K562 (cell line): ENCODE data around the gene MBNL1. TPM values are rescaled to one million over a fixed set of nuclear protein-coding genes. Genes with fewer than 3 reads are reported as not detected.
A peak's percentile ranks its signal among the peaks of the same experiment; 100 is the strongest.

ENCODE experiments used
- ATAC-seq: fragments of 200-7000 bp; cut with Tn5 transposase; 3 replicates; pipeline ENCODE4 v1.9.1; 2020; ENCODE audit warnings: moderate library complexity
- BruUV-seq: library from RNA; stranded (reverse); fragments of 400-500 nt; replicated peaks from 2 replicates; lab custom pipeline; 2021; lab: Mats Ljungman, UMichigan
- CTCF ChIA-PET: fragments of 300-600 bp; formaldehyde crosslinking; extraction: SDS; loops from one replicate; lab custom pipeline; 2021; ENCODE audit warnings: low intra/inter-chr PET ratio; lab: Yijun Ruan, JAX
- POLR2A ChIA-PET: fragments of 300-600, 350-650 bp; sonication (Branson Sonifier 250); formaldehyde crosslinking; extraction: SDS; loops from one replicate; lab custom pipeline; 2021; ENCODE audit warnings: antibody characterized with exemption, inconsistent platforms; lab: Yijun Ruan, JAX
- DNase-seq, 4 experiments: peaks; one replicate each; pipeline versions ENCODE4 v3.0.0 to v3.0.0-alpha.2; 2011 to 2018; ENCODE audit warnings: low spot score in 3 of 4, mixed read lengths in 3 of 4; ENCODE audit errors: extremely low read depth in 1 of 4
- FAIRE-seq: peaks from 2 replicates; lab custom pipeline; 2011; peaks lifted over from hg19 to GRCh38; lab: Jason Lieb, UNC
- H2AFZ ChIP-seq: 2 replicates; pipeline ENCODE4 v1.6.0; 2011; ENCODE audit warnings: low read depth, low read length, control low read depth, inconsistent platforms
- H3K27ac ChIP-seq: fragments of 200-600 bp; 3 replicates; pipeline ENCODE4 v1.8.0; 2011; ENCODE audit warnings: low read depth, mild to moderate bottlenecking, control low read depth, inconsistent platforms, low read length, moderate library complexity, mixed read lengths; ENCODE audit errors: extremely low read depth
- H3K27me3 ChIP-seq, 2 experiments: fragments of 300-600 bp in 1 of 2; 2 replicates in 1 of 2; 3 replicates in 1 of 2; pipeline versions ENCODE4 v1.6.0 to v1.8.0; 2011; ENCODE audit warnings: inconsistent platforms in 2 of 2, low read length in 2 of 2, mild to moderate bottlenecking in 1 of 2, mixed read lengths in 1 of 2, moderate library complexity in 1 of 2; ENCODE audit not compliant: control insufficient read depth in 2 of 2, insufficient read depth in 2 of 2
- H3K36me3 ChIP-seq: fragments of 300-600 bp; 3 replicates; pipeline ENCODE4 v1.8.0; 2011; ENCODE audit warnings: mild to moderate bottlenecking, low read length, inconsistent platforms; ENCODE audit not compliant: control insufficient read depth, insufficient read depth
- H3K4me1 ChIP-seq, 2 experiments: fragments of 200-600 bp in 1 of 2; replicated peaks in 1 of 2; 2 replicates in 1 of 2; 3 replicates in 1 of 2; pipeline versions ENCODE4 v1.5.1 to v1.8.0; 2011; ENCODE audit warnings: inconsistent platforms in 2 of 2, low read length in 2 of 2, mild to moderate bottlenecking in 1 of 2, mixed read lengths in 1 of 2, moderate library complexity in 1 of 2; ENCODE audit not compliant: control insufficient read depth in 2 of 2, insufficient read depth in 2 of 2
- H3K4me2 ChIP-seq: 2 replicates; pipeline ENCODE4 v1.6.1; 2011; ENCODE audit warnings: low read length, control low read depth, inconsistent platforms, mixed read lengths; ENCODE audit not compliant: insufficient read depth
- H3K4me3 ChIP-seq: fragments of 200-600 bp; sonication (generic), shearing (Covaris generic); 2 replicates; pipeline ENCODE4 v1.5.1; 2016; ENCODE audit warnings: control low read depth, inconsistent platforms
- H3K79me2 ChIP-seq: fragments of 200-600 bp; 3 replicates; pipeline ENCODE4 v1.8.0; 2011; ENCODE audit warnings: low read length, inconsistent platforms; ENCODE audit not compliant: control insufficient read depth, insufficient read depth
- H3K9ac ChIP-seq, 2 experiments: 2 replicates each; pipeline versions ENCODE4 v1.6.0 to v1.6.1; 2011; ENCODE audit warnings: low read depth in 2 of 2, low read length in 2 of 2, control low read depth in 1 of 2, inconsistent platforms in 1 of 2, mild to moderate bottlenecking in 1 of 2, mixed read lengths in 1 of 2; ENCODE audit not compliant: insufficient read depth in 1 of 2
- H3K9me1 ChIP-seq: one replicate; pipeline ENCODE4 v1.6.0; 2011; ENCODE audit warnings: inconsistent platforms, mild to moderate bottlenecking, low read length, moderate library complexity; ENCODE audit not compliant: control insufficient read depth, insufficient read depth
- H3K9me3 ChIP-seq: replicated peaks from 2 replicates; pipeline ENCODE4 v1.5.1; 2011; ENCODE audit warnings: low read depth, low read length, inconsistent platforms; ENCODE audit not compliant: control insufficient read depth, insufficient read depth
- H4K20me1 ChIP-seq: replicated peaks from 2 replicates; pipeline ENCODE4 v1.6.1; 2011; ENCODE audit warnings: low read length, inconsistent platforms, mixed read lengths; ENCODE audit not compliant: control insufficient read depth, insufficient read depth
- ATF3 ChIP-seq, 2 experiments: fragments of 450-650 bp in 1 of 2; sonication (generic) in 1 of 2; formaldehyde crosslinking in 1 of 2; IDR thresholded peaks in 1 of 2; conservative IDR thresholded peaks in 1 of 2; 2 replicates each; pipeline versions ENCODE4 v1.6.1 to v1.8.1; 2016 to 2023; ENCODE audit warnings: mild to moderate bottlenecking in 2 of 2, moderate library complexity in 2 of 2, inconsistent platforms in 1 of 2, missing genetic modification reagents in 1 of 2
- ATF7 ChIP-seq: fragments of 450-650 bp; IDR thresholded peaks from 2 replicates; pipeline ENCODE4 v1.7.1; 2014; ENCODE audit warnings: mild to moderate bottlenecking, moderate library complexity
- ELF1 ChIP-seq: fragments of 200-800 bp; sonication (Bioruptor generic); IDR thresholded peaks from 2 replicates; pipeline ENCODE4 v1.6.1; 2016; ENCODE audit warnings: missing genetic modification characterization, missing compliant biosample characterization
- JUND ChIP-seq, 2 experiments: IDR thresholded peaks; 2 replicates in 1 of 2; 3 replicates in 1 of 2; pipeline ENCODE4 v1.6.1; 2011; ENCODE audit warnings: borderline replicate concordance in 2 of 2, low read depth in 2 of 2, low read length in 2 of 2, improper control_type of control experiment in 1 of 2, missing biosample characterization in 1 of 2, missing genetic modification characterization in 1 of 2, missing genetic modification reagents in 1 of 2
- KDM1A ChIP-seq, 2 experiments: fragments of 450-650 bp; IDR thresholded peaks; 2 replicates each; pipeline ENCODE4 v1.6.1; 2016; ENCODE audit warnings: mild to moderate bottlenecking in 2 of 2
- PML ChIP-seq: IDR thresholded peaks from 2 replicates; pipeline ENCODE4 v1.6.1; 2012; ENCODE audit warnings: low read length, inconsistent platforms
- TCFL5 ChIP-seq: fragments of 250-450 bp; sonication (Bioruptor Pico); conservative IDR thresholded peaks from 2 replicates; pipeline ENCODE4 v1.6.1; 2021; ENCODE audit warnings: mild to moderate bottlenecking, moderate library complexity, matching md5 sums
- ZC3H8 ChIP-seq: fragments of 450-650 bp; IDR thresholded peaks from 2 replicates; pipeline ENCODE4 v1.6.1; 2017
- in situ Hi-C: fragments of 300-500 bp; cut with MboI; formaldehyde crosslinking; loops from 4 replicates; pipeline ENCODE4 v1.15.0; 2018; ENCODE audit warnings: inconsistent platforms, mixed read lengths
- intact Hi-C: fragments of 100-400 bp; cut with micrococcal nuclease; formaldehyde crosslinking; loops from 2 replicates; pipeline ENCODE4 v1.14.2; 2022
- polyA plus RNA-seq, 8 experiments: library from polyadenylated mRNA; depleted of rRNA in 4 of 8; stranded (reverse) in 5 of 8; unstranded in 3 of 8; fragments of >200 nt; fragmentation: Nextera tagmentation in 2 of 8; fragmentation: Illumina TruSeq in 1 of 8; extraction: Ambion mirVana in 2 of 8; extraction: Trizol in 1 of 8; gene quantifications; 2 replicates each; pipeline versions ENCODE4 v1.2.1 to v1.2.3, GENCODE V29; 2011 to 2014; ENCODE audit warnings: inconsistent platforms in 1 of 8, missing spikeins in 1 of 8
- total RNA-seq, 7 experiments: library from RNA; depleted of rRNA in 6 of 7; stranded (reverse); fragments of >200 nt in 6 of 7; fragmentation: Illumina TruSeq in 2 of 7; extraction: Trizol in 2 of 7; gene quantifications; 2 replicates each; pipeline versions ENCODE4 v1.2.1 to v1.2.3, GENCODE V29; 2011 to 2021; ENCODE audit warnings: low replicate concordance in 1 of 7
- TF ChIP-seq, protein P1 (sequence below), 2 experiments: IDR thresholded peaks in 1 of 2; conservative IDR thresholded peaks in 1 of 2; 2 replicates each; pipeline ENCODE4 v1.6.1; 2016; ENCODE audit warnings: low read depth in 2 of 2, mild to moderate bottlenecking in 1 of 2, missing compliant biosample characterization in 1 of 2, missing genetic modification characterization in 1 of 2, moderate library complexity in 1 of 2

The MBNL1 gene
- total and polyA plus RNA-seq, 9 of the 15 experiments (the other 6 are each of a cell fraction or from before 2014, with no cell fraction given), result 70.3 to 243 (median 220) TPM

GRCh38 chr3:152235709-152236298 is 32.9 kb upstream of the MBNL1 start (continued):
- TF ChIP-seq, protein P1, sequence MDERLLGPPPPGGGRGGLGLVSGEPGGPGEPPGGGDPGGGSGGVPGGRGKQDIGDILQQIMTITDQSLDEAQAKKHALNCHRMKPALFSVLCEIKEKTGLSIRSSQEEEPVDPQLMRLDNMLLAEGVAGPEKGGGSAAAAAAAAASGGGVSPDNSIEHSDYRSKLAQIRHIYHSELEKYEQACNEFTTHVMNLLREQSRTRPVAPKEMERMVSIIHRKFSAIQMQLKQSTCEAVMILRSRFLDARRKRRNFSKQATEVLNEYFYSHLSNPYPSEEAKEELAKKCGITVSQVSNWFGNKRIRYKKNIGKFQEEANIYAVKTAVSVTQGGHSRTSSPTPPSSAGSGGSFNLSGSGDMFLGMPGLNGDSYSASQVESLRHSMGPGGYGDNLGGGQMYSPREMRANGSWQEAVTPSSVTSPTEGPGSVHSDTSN (CRISPR knock-in tag; IDR thresholded peaks at IDR 0.05; ENCODE audit: low read depth), result no peak
- TF ChIP-seq, protein P1 (tag; conservative IDR thresholded peaks at IDR 0.05; ENCODE audit: low read depth), result peak; percentile 55; the same call in 1 of the 2 replicates

DNA sequence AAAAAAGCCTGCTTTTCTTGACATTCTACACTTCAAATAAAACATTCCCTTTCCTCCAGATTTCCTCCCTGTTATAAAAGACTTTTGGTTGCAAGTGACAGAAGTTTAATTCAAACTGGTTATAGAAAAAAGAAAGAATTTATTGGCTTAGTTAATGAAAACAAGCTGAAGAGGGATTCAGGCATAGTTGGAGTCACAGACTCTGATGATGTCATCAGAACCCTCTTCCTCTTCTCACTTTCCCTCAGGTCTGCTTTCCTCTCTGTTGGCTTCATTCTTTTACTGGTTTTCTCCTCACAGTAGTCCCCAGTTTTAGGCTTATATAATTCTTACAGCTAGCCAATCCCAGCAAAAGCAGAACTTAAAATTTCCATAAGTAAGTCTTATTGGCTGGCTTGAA is 32.0 kb upstream of the MBNL1 start:
- Histone ChIP-seq H3K36me3 (0 out of 3 replicates have a peak, but pooled peaks cover 4% of the 10 kb centered on the region), H3K27me3 (no peaks in the 10 kb centered on the region), H3K9ac (no peak overlapping the region), H4K20me1 (no peaks in the 10 kb centered on the region), H3K27ac (no peak overlapping the region; the same call in 2 of the 3 replicates), H3K4me2 (no peak overlapping the region), H3K9me1 (no peaks in the 10 kb centered on the region), H2AFZ (peak overlapping the region; percentile 25), H3K79me2 (peaks cover 12% of the 10 kb centered on the region; the same call in 1 of the 3 replicates), H3K9me3 (peaks cover 5% of the 10 kb centered on the region; the same call in 1 of the 2 replicates), H3K4me1 (peaks cover 6 to 43% of the 10 kb centered on the region in 2 experiments), H3K4me3 (no peak overlapping the region)
- FAIRE-seq, result no peak
- CTCF ChIA-PET, result no interaction called here
- no TSS peak for BruUV-seq
- POLR2A ChIA-PET, result interaction anchor here (0.6 to 1.6 kb wide), 4 partner anchors 8 to 59 kb away, joined by 3 to 6 read pairs (median 4); partner anchors contain the start of gene MBNL1
- intact Hi-C loops, result no loop called here
- in situ Hi-C loops, result no loop called here
- DNase-seq, result no peak
- ATAC-seq, result no peak
- no peak for TF ChIP-seq PML
- TF ChIP-seq KDM1A (IDR thresholded peaks at IDR 0.05), result no peak
- TF ChIP-seq ZC3H8, result no peak
- TF ChIP-seq JUND (IDR thresholded peaks at IDR 0.05; ENCODE audit: borderline replicate concordance, low read depth, low read length), result peak; percentile 53
- peak; percentile 60; the same call in 2 of the 3 replicates for TF ChIP-seq JUND (tag; IDR thresholded peaks at IDR 0.05; ENCODE audit: borderline replicate concordance, low read depth, low read length)
- TF ChIP-seq ELF1 (tag), result no peak
- TF ChIP-seq ATF7, result peak; percentile 77
- peak; percentile 90 for TF ChIP-seq ATF3 (IDR thresholded peaks at IDR 0.05)
- no peak for TF ChIP-seq ATF3 (CRISPR knock-in tag; conservative IDR thresholded peaks at IDR 0.05)
- TF ChIP-seq TCFL5, result no peak
